AG09319 (cell line): ENCODE data around the gene EPPIN.

Experiments
- DNase-seq: peaks from one replicate; pipeline ENCODE4 v3.0.0-alpha.2; 2010; ENCODE audit warnings: low read depth; ENCODE audit errors: extremely low read depth
- CTCF ChIP-seq: IDR thresholded peaks from 2 replicates; pipeline ENCODE4 v1.5.1; 2011; ENCODE audit warnings: low read depth, mild to moderate bottlenecking, inconsistent platforms, low read length, moderate library complexity

The EPPIN gene

GRCh38 chr20:45508068-45508886 lies 38.9 kb downstream of the EPPIN start:
- no peak for TF ChIP-seq CTCF
- DNase-seq, result no peak

- no peak for DNase-seq
- TF ChIP-seq CTCF, result no peak
Observed at GRCh38 chr20:45507011-45507820, 40.0 kb downstream of the EPPIN start.

DNA sequence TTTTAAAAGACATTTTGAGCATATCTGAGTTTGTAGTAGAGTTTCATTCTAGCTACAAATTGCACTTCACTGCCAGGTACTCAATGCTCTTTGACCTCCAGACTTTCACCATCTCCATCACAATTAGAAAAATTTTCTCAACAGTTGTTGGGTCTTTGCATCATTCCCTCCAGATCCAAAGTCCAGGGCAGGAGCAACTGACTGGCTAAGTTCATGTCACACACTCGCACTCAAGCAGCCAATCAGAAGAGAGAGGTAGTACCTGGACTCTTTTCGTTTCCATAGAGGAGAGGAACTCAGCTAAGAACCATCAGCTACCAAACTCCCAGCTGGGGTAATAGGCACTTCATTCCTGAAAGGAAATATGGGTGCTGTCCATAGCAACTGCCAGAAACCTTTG lies 40.8 kb downstream of the EPPIN start:
- DNase-seq, result no peak
- no peak for TF ChIP-seq CTCF

GRCh38 chr20:45503403-45503802 lies 43.8 kb downstream of the EPPIN start:
- TF ChIP-seq CTCF, result no peak
- DNase-seq, result no peak

GRCh38 chr20:45502561-45502960 lies 44.6 kb downstream of the EPPIN start:
- no peak for DNase-seq
- no peak for TF ChIP-seq CTCF

DNA sequence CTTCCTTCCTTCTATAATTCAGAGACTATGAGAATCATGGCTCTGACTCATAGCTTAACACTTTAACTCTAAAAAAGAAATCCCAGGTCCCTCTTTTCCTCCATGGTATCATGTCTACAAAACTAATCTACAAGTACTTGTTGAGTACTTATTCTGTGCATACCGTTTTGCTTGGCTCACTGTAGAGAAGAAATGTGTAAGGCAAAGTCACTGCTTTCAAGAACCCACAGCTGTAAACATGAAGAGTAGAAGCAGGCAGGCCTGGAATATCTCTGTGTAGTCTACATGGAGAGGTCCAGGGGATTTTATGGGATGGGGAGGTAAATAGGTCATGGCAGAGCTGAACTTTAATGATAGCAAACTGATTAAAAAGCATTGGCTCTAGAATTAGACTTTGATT lies 45.6 kb downstream of the EPPIN start:
- TF ChIP-seq CTCF, result no peak

GRCh38 chr20:45500022-45500421 lies 47.2 kb downstream of the EPPIN start:
- no peak for TF ChIP-seq CTCF
- DNase-seq, result no peak

More for the DNA sequence above, 45.6 kb downstream of the EPPIN start:
- no peak for DNase-seq
